ENCODE results near the gene LILRB4. TPM values are rescaled to one million over a fixed set of nuclear protein-coding genes. Genes with fewer than 3 reads are reported as not detected.

The LILRB4 gene
- total RNA-seq (2011; cell fraction: chromatin; rRNA removed; ENCODE audit: low replicate concordance), result not detected in 2 replicates
- total RNA-seq (2011; cell fraction: nucleolus; rRNA removed), result not detected in 2 replicates
- not detected in 2 replicates for total RNA-seq (2011; cell fraction: nucleoplasm; rRNA removed)
- not detected in 2 replicates for total RNA-seq (2014; rRNA removed)
- not detected in 2 replicates for total RNA-seq (2014; rRNA removed; fragmentation: Illumina TruSeq; extraction: Trizol)
- not detected in 2 replicates for total RNA-seq (2015; rRNA removed; fragmentation: Illumina TruSeq; extraction: Trizol)
- total RNA-seq (2021), result not detected in 2 replicates
- not detected in 2 replicates for polyA plus RNA-seq (2011; rRNA removed)
- 0.22 TPM in 1 of 2 replicates, not detected in the other for polyA plus RNA-seq (2011; cell fraction: cytosol; rRNA removed)
- not detected in 2 replicates for polyA plus RNA-seq (2011; cell fraction: nucleus; rRNA removed)
- 0.21 TPM in 1 of 2 replicates, not detected in the other for polyA plus RNA-seq (2012)
- not detected in 2 replicates for polyA plus RNA-seq (2014; fragmentation: Illumina TruSeq; extraction: Trizol)
- not detected for polyA plus RNA-seq (2014; fragmentation: Nextera tagmentation; extraction: Ambion mirVana)
- polyA plus RNA-seq (2014; rRNA removed), result not detected in 2 replicates
- polyA minus RNA-seq (2011; rRNA and poly(A)+ RNA removed), result not detected in 2 replicates
- not detected in 2 replicates for polyA minus RNA-seq (2011; cell fraction: cytosol; rRNA and poly(A)+ RNA removed)
- polyA minus RNA-seq (2011; cell fraction: nucleus; rRNA and poly(A)+ RNA removed), result not detected in 2 replicates
- not detected for Bru-seq, nascent RNA
- not detected for BruChase-seq, experiment 1, labeled RNA remaining after a 2-hour chase
- BruChase-seq, experiment 2, labeled RNA remaining after a 6-hour chase, result not detected
- long read RNA-seq, experiment 1, result 0 reads
- long read RNA-seq, experiment 2, result 0 reads
- long read RNA-seq, experiment 3, result 0 reads

- Histone ChIP-seq H3K27me3 (ENCODE audit: control insufficient read depth in 2 of 2, insufficient read depth in 2 of 2, low read length in 2 of 2) (peaks cover 20 to 68% of the 10 kb centered on the region in 2 experiments; a peak in 4 of 5 replicates), H3K9me3 (replicated peaks; ENCODE audit: control insufficient read depth, insufficient read depth, low read depth, low read length) (no peaks in the 10 kb centered on the region), H3K9me1 (ENCODE audit: control insufficient read depth, insufficient read depth, low read length) (no peaks in the 10 kb centered on the region), H2AFZ (ENCODE audit: low read depth, low read length) (no peak within 1 kb of the TSS), H4K20me1 (replicated peaks; ENCODE audit: control insufficient read depth, insufficient read depth, low read length) (peaks cover 5% of the 10 kb centered on the region; the same call in 1 of the 2 replicates), H3K27ac (ENCODE audit: extremely low read depth, low read depth, low read length) (no peak within 1 kb of the TSS), H3K4me1 (replicated peaks in 1 of 2; ENCODE audit: control insufficient read depth in 2 of 2, insufficient read depth in 2 of 2, low read length in 2 of 2) (no peaks in the 10 kb centered on the region), H3K4me2 (ENCODE audit: insufficient read depth, low read length) (no peak within 1 kb of the TSS), H3K4me3 (no peak within 1 kb of the TSS), H3K36me3 (ENCODE audit: control insufficient read depth, insufficient read depth, low read length) (no peaks in the 10 kb centered on the region), H3K9ac (ENCODE audit: insufficient read depth in 1 of 2, low read depth in 2 of 2, low read length in 2 of 2) (no peak within 1 kb of the TSS), H3K79me2 (ENCODE audit: control insufficient read depth, insufficient read depth, low read length) (no peaks in the 10 kb centered on the region)
- peak in 2 of 4 experiments; percentile 16 to 28 for DNase-seq (ENCODE audit: extremely low read depth in 1 of 4, low spot score in 3 of 4)
- FAIRE-seq, result no peak
- peak; percentile 59; the same call in 2 of the 3 replicates for ATAC-seq
- intact Hi-C loops (cut with micrococcal nuclease), result no loop called here
- 5% methylated on average over 6 of the region's 7 CpGs for WGBS (ENCODE audit: insufficient coverage, low coverage, missing lambda C conversion rate)
- CTCF ChIA-PET (ENCODE audit: low intra/inter-chr PET ratio), result interaction anchor here (0.8 kb wide), 1 partner anchor 11 kb away, joined by 3 read pairs; no protein-coding TSS in a partner anchor
- in situ Hi-C loops (cut with MboI), result loop anchor here (25.0 kb wide), 1 partner anchor 775 kb away; the partner anchor contains the start of gene SHISA7
- POLR2A ChIA-PET, result interaction anchor here (1.0 kb wide), 1 partner anchor 463 kb away, joined by 3 read pairs; no protein-coding TSS in a partner anchor
- no TSS peak for BruUV-seq (replicated peaks)
- TF ChIP-seq CREB5 (CRISPR knock-in tag; IDR thresholded peaks at IDR 0.05) (no peak), THRAP3 (IDR thresholded peaks at IDR 0.05; ENCODE audit: borderline replicate concordance) (no peak), AFF4 (CRISPR knock-in tag; IDR thresholded peaks at IDR 0.05) (no peak), PRDM10 (IDR thresholded peaks at IDR 0.05; ENCODE audit: partially characterized antibody) (peak; percentile 11), MECOM (CRISPR knock-in tag; IDR thresholded peaks at IDR 0.05) (no peak), ZNF224 (CRISPR knock-in tag; IDR thresholded peaks at IDR 0.05) (no peak)
Observed at GRCh38 chr19:54662730-54663129, at the start of gene LILRB4. Gene LILRB4, plus strand, starts transcription at chr19:54662985. Its CDS starts 49 bp downstream, at chr19:54663034.

All from K562 (cell line).